ENCODE results near the gene WWOX.

The WWOX gene

GRCh38 chr16:79163691-79164387 is 1064.4 kb downstream of the WWOX start:
- TF ChIP-seq CTCF (IDR thresholded peaks at IDR 0.05; ENCODE audit: borderline replicate concordance, extremely low read depth, low read length, poor library complexity, severe bottlenecking) (no peak), EZH2 (IDR thresholded peaks at IDR 0.05; ENCODE audit: borderline replicate concordance, low read depth, low read length, severe bottlenecking) (no peak)
- Histone ChIP-seq H3K4me2 (ENCODE audit: insufficient read depth, low read length) (peak overlapping the region; percentile 59), H3K9me3 (ENCODE audit: insufficient read depth, low read length, severe bottlenecking) (peaks cover 3% of the 10 kb centered on the region), H3K36me3 (ENCODE audit: insufficient read depth, low read length) (no peaks in the 10 kb centered on the region), H2AFZ (ENCODE audit: low read depth, low read length) (peak overlapping the region; percentile 71), H4K20me1 (ENCODE audit: insufficient read depth, low read length) (no peaks in the 10 kb centered on the region), H3K4me3 (ENCODE audit: low read depth in 1 of 2, low read length in 2 of 2) (peak overlapping the region in 1 of 2 experiments; percentile 35; a peak in 2 of 4 replicates), H3K4me1 (ENCODE audit: insufficient read depth, low read length) (peaks cover 39% of the 10 kb centered on the region), H3K9ac (ENCODE audit: low read depth, low read length) (peak overlapping the region; percentile 42), H3K27me3 (ENCODE audit: insufficient read depth, low read length, poor library complexity) (no peaks in the 10 kb centered on the region), H3K27ac (ENCODE audit: low read length) (peak overlapping the region; percentile 76), H3K79me2 (ENCODE audit: insufficient read depth, low read length) (no peaks in the 10 kb centered on the region)
- DNase-seq (peak; percentile 69), ATAC-seq (ENCODE audit: insufficient read depth, low read depth) (peak; percentile 86)

- DNase-seq, result peak; percentile 53
- H3K9ac ChIP-seq (ENCODE audit: low read depth, low read length), result peak overlapping the region; percentile 42
These were observed 1065.0 kb downstream of the WWOX start for GRCh38 chr16:79164388-79164995.

GRCh38 chr16:79165079-79165478 is 1065.6 kb downstream of the WWOX start:
- ATAC-seq (ENCODE audit: insufficient read depth, low read depth), result no peak
- H3K4me2 ChIP-seq (ENCODE audit: insufficient read depth, low read length), result no peak overlapping the region
- H3K9ac ChIP-seq (ENCODE audit: low read depth, low read length), result no peak overlapping the region
- H3K4me3 ChIP-seq (ENCODE audit: low read depth in 1 of 2, low read length in 2 of 2), result no peak overlapping the region
- H3K27me3 ChIP-seq (ENCODE audit: insufficient read depth, low read length, poor library complexity), result no peaks in the 10 kb centered on the region
- H3K4me1 ChIP-seq (ENCODE audit: insufficient read depth, low read length), result peaks cover 52% of the 10 kb centered on the region
- no peaks in the 10 kb centered on the region for H4K20me1 ChIP-seq (ENCODE audit: insufficient read depth, low read length)
- peak overlapping the region; percentile 76; the same call in 1 of the 2 replicates for H3K27ac ChIP-seq (ENCODE audit: low read length)
- TF ChIP-seq EZH2 (IDR thresholded peaks at IDR 0.05; ENCODE audit: borderline replicate concordance, low read depth, low read length, severe bottlenecking), result no peak
- TF ChIP-seq CTCF (IDR thresholded peaks at IDR 0.05; ENCODE audit: borderline replicate concordance, extremely low read depth, low read length, poor library complexity, severe bottlenecking), result no peak
- no peaks in the 10 kb centered on the region for H3K36me3 ChIP-seq (ENCODE audit: insufficient read depth, low read length)
- H3K9me3 ChIP-seq (ENCODE audit: insufficient read depth, low read length, severe bottlenecking), result peaks cover 3% of the 10 kb centered on the region
- H2AFZ ChIP-seq (ENCODE audit: low read depth, low read length), result no peak overlapping the region
- H3K79me2 ChIP-seq (ENCODE audit: insufficient read depth, low read length), result no peaks in the 10 kb centered on the region
- DNase-seq, result no peak

More at GRCh38 chr16:79164388-79164995, 1065.0 kb downstream of the WWOX start:
- TF ChIP-seq EZH2 (IDR thresholded peaks at IDR 0.05; ENCODE audit: borderline replicate concordance, low read depth, low read length, severe bottlenecking) (no peak), CTCF (IDR thresholded peaks at IDR 0.05; ENCODE audit: borderline replicate concordance, extremely low read depth, low read length, poor library complexity, severe bottlenecking) (no peak)
- Histone ChIP-seq H3K4me3 (ENCODE audit: low read depth in 1 of 2, low read length in 2 of 2) (peak overlapping the region in 1 of 2 experiments; percentile 35; a peak in 2 of 4 replicates), H3K79me2 (ENCODE audit: insufficient read depth, low read length) (no peaks in the 10 kb centered on the region), H3K4me1 (ENCODE audit: insufficient read depth, low read length) (peaks cover 46% of the 10 kb centered on the region), H3K9me3 (ENCODE audit: insufficient read depth, low read length, severe bottlenecking) (peaks cover 3% of the 10 kb centered on the region), H4K20me1 (ENCODE audit: insufficient read depth, low read length) (no peaks in the 10 kb centered on the region), H3K27ac (ENCODE audit: low read length) (peak overlapping the region; percentile 76), H3K27me3 (ENCODE audit: insufficient read depth, low read length, poor library complexity) (no peaks in the 10 kb centered on the region), H3K36me3 (ENCODE audit: insufficient read depth, low read length) (no peaks in the 10 kb centered on the region), H3K4me2 (ENCODE audit: insufficient read depth, low read length) (peak overlapping the region; percentile 59), H2AFZ (ENCODE audit: low read depth, low read length) (peak overlapping the region; percentile 71)
- ATAC-seq (ENCODE audit: insufficient read depth, low read depth), result peak; percentile 14; the same call in 1 of the 3 replicates
